Trophoblast cell (in vitro differentiated cells and primary cell): ENCODE measurements around the gene RSAD1.

Source experiments
- DNase-seq, 2 donors: peaks; one replicate each; pipeline ENCODE4 v3.0.0-alpha.2; 2016
- H2AFZ ChIP-seq: 2 replicates; pipeline ENCODE4 v1.6.1; 2013; ENCODE audit warnings: low read length, moderate library complexity, mild to moderate bottlenecking; ENCODE audit not compliant: insufficient read depth, poor library complexity
- H2AK5ac ChIP-seq: 2 replicates; pipeline ENCODE4 v1.6.1; 2013; ENCODE audit warnings: mild to moderate bottlenecking, low read length
- H2BK120ac ChIP-seq: 2 replicates; pipeline ENCODE4 v1.6.1; 2013; ENCODE audit warnings: low read length, mild to moderate bottlenecking, moderate library complexity; ENCODE audit not compliant: insufficient read depth, poor library complexity
- H2BK12ac ChIP-seq: 2 replicates; pipeline ENCODE4 v1.6.1; 2013; ENCODE audit warnings: mild to moderate bottlenecking, low read length, moderate library complexity
- H2BK5ac ChIP-seq: 2 replicates; pipeline ENCODE4 v1.6.1; 2013; ENCODE audit warnings: low read length, low read depth, moderate library complexity, mild to moderate bottlenecking; ENCODE audit not compliant: poor library complexity
- H3K14ac ChIP-seq: 2 replicates; pipeline ENCODE4 v1.6.1; 2013; ENCODE audit warnings: mild to moderate bottlenecking, low read length
- H3K18ac ChIP-seq: 2 replicates; pipeline ENCODE4 v1.6.1; 2013; ENCODE audit warnings: mild to moderate bottlenecking, low read length
- H3K23ac ChIP-seq: 2 replicates; pipeline ENCODE4 v1.6.1; 2013; ENCODE audit warnings: low read length
- H3K27ac ChIP-seq: 2 replicates; pipeline ENCODE4 v1.5.1; 2013; ENCODE audit warnings: low read depth, mild to moderate bottlenecking, inconsistent platforms, low read length, moderate library complexity
- H3K27me3 ChIP-seq: 2 replicates; pipeline ENCODE4 v1.6.1; 2013; ENCODE audit warnings: inconsistent platforms, mild to moderate bottlenecking, low read length, moderate library complexity; ENCODE audit not compliant: insufficient read depth
- H3K36me3 ChIP-seq, 2 experiments: 1 replicate in 1 of 2; 2 replicates in 1 of 2; pipeline ENCODE4 v1.6.1; 2013; ENCODE audit warnings: low read length in 2 of 2, mild to moderate bottlenecking in 2 of 2, moderate library complexity in 1 of 2; ENCODE audit not compliant: insufficient read depth in 2 of 2, control insufficient read depth in 1 of 2
- H3K4ac ChIP-seq: 2 replicates; pipeline ENCODE4 v1.6.1; 2013; ENCODE audit warnings: low read depth, mild to moderate bottlenecking, low read length, moderate library complexity
- H3K4me1 ChIP-seq, 2 experiments: 1 replicate in 1 of 2; 2 replicates in 1 of 2; pipeline ENCODE4 v1.6.1; 2013; ENCODE audit warnings: low read length in 2 of 2, mild to moderate bottlenecking in 2 of 2, moderate library complexity in 1 of 2; ENCODE audit not compliant: insufficient read depth in 2 of 2, control insufficient read depth in 1 of 2
- H3K4me2 ChIP-seq: 2 replicates; pipeline ENCODE4 v1.6.1; 2013; ENCODE audit warnings: inconsistent platforms, mild to moderate bottlenecking, low read length, moderate library complexity
- H3K4me3 ChIP-seq: 2 replicates; pipeline ENCODE4 v1.5.1; 2013; ENCODE audit warnings: mild to moderate bottlenecking, low read depth, low read length, inconsistent platforms
- H3K79me1 ChIP-seq: one replicate; pipeline ENCODE4 v1.6.1; 2013; ENCODE audit warnings: low read length
- H3K79me2 ChIP-seq: 2 replicates; pipeline ENCODE4 v1.6.1; 2013; ENCODE audit warnings: low read length, mild to moderate bottlenecking; ENCODE audit not compliant: control insufficient read depth, insufficient read depth, poor library complexity
- H3K9ac ChIP-seq: 2 replicates; pipeline ENCODE4 v1.6.1; 2013; ENCODE audit warnings: mild to moderate bottlenecking, low read length
- H3K9me3 ChIP-seq: 2 replicates; pipeline ENCODE4 v1.6.1; 2013; ENCODE audit warnings: low read depth, mild to moderate bottlenecking, control low read depth, inconsistent platforms, low read length; ENCODE audit not compliant: insufficient read depth
- H4K12ac ChIP-seq: 2 replicates; pipeline ENCODE4 v1.6.1; 2013; ENCODE audit warnings: low read depth, mild to moderate bottlenecking, low read length, moderate library complexity
- H4K8ac ChIP-seq: 2 replicates; pipeline ENCODE4 v1.6.1; 2013; ENCODE audit warnings: low read depth, mild to moderate bottlenecking, low read length, moderate library complexity
- H4K91ac ChIP-seq: one replicate; pipeline ENCODE4 v1.6.1; 2013; ENCODE audit warnings: low read depth, mild to moderate bottlenecking, low read length, moderate library complexity
- WGBS: extraction: QIAGEN DNeasy Blood & Tissue Kit; methylation state at CpG from one replicate; pipeline ENCODE4 v1.1.7; 2013; ENCODE audit warnings: missing lambda C conversion rate; ENCODE audit not compliant: insufficient read length, insufficient coverage; ENCODE audit errors: extremely low coverage; 5-methylcytosine and 5-hydroxymethylcytosine counted together

RSAD1 gene

DNA sequence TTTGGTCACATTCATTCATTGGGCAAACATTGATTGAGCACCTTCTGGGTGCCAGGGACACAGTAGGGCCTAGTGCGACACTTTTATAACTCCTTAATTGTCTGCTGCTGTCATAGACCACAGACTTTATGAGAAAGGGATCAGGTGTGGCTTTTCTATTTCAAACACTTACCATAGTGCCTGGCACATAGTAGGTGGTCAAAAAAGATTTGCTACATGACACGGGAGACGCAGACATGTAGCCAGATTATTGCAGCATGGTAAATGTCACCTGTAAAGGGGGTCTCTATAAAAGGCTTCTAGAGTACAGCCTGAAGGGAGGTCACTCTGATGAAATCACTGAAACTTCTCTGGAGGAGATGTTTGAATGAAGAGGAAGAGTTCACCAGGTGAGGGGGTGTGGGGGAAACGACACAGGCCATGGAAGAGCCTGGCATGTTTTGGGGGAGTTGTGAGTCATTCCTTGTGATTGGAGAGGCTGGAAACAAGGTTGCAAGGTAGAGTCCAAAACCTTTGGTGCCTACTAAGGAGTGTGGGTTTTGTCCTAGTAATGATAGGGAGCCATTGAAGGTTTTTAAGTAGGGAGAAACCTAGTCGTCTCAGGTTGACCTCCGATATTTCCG is 1.6 kb downstream of the RSAD1 start:
- Histone ChIP-seq H3K4me3 (no peak overlapping the region), H2BK120ac (no peak overlapping the region), H3K27ac (no peak overlapping the region), H3K9me3 (no peaks in the 10 kb centered on the region), H2AK5ac (no peak overlapping the region), H3K9ac (peak overlapping the region; percentile 39), H3K4me1 (peaks cover 4 to 9% of the 10 kb centered on the region in 2 experiments), H4K12ac (no peak overlapping the region), H3K14ac (no peak overlapping the region), H3K27me3 (no peaks in the 10 kb centered on the region), H2BK12ac (no peak overlapping the region), H3K4ac (no peak overlapping the region), H3K4me2 (no peak overlapping the region), H4K91ac (no peak overlapping the region), H3K18ac (no peak overlapping the region), H3K36me3 (peaks cover 22 to 23% of the 10 kb centered on the region in 2 experiments), H3K79me2 (peaks cover 4% of the 10 kb centered on the region), H3K79me1 (peaks cover 1% of the 10 kb centered on the region), H4K8ac (no peak overlapping the region), H2BK5ac (no peak overlapping the region), H3K23ac (no peak overlapping the region), H2AFZ (no peak overlapping the region)
- DNase-seq, result no peak
- WGBS, result no CpG with 5 or more reads among the region's 7 CpGs

GRCh38 chr17:50480854-50481490 is 2.3 kb downstream of the RSAD1 start:
- Histone ChIP-seq H3K4me1 (peaks cover 4 to 9% of the 10 kb centered on the region in 2 experiments), H3K14ac (no peak overlapping the region), H2AK5ac (no peak overlapping the region), H3K4ac (no peak overlapping the region), H4K12ac (no peak overlapping the region), H2AFZ (no peak overlapping the region), H3K27me3 (no peaks in the 10 kb centered on the region), H2BK120ac (no peak overlapping the region), H3K36me3 (peaks cover 21 to 23% of the 10 kb centered on the region in 2 experiments), H4K8ac (no peak overlapping the region), H3K18ac (no peak overlapping the region), H3K9me3 (no peaks in the 10 kb centered on the region), H3K4me2 (no peak overlapping the region), H3K79me2 (peaks cover 4% of the 10 kb centered on the region), H2BK12ac (no peak overlapping the region), H3K9ac (no peak overlapping the region), H3K79me1 (peaks cover 1% of the 10 kb centered on the region), H4K91ac (no peak overlapping the region), H3K4me3 (no peak overlapping the region), H3K27ac (no peak overlapping the region), H2BK5ac (no peak overlapping the region), H3K23ac (no peak overlapping the region)
- DNase-seq, result no peak
- WGBS, result no CpG with 5 or more reads among the region's 2 CpGs

DNA sequence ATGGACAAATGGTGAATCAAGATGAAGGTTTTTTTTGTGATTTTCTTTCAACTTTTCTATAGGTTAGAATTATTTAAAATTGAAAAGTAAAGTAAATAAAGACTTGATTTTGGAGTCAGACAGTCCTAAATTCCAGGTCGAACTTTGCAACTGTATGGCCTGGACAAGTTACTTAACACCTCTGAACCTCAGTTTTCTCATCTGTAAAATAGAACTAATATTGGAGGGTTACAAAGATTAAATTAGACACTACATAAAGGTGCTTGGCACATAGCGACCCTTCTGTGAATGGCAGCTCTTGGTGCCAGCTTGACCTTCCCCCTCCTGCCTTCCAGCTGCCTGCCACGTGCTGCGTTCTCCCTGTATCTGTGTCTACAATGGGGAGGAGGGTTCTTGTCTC is 3.0 kb downstream of the RSAD1 start:
- Histone ChIP-seq H3K14ac (no peak overlapping the region), H3K4me2 (no peak overlapping the region), H2BK5ac (no peak overlapping the region), H2AFZ (no peak overlapping the region), H3K4me1 (peaks cover 4 to 9% of the 10 kb centered on the region in 2 experiments), H4K8ac (no peak overlapping the region), H3K18ac (no peak overlapping the region), H3K4ac (no peak overlapping the region), H3K27me3 (no peaks in the 10 kb centered on the region), H3K79me1 (peaks cover 1% of the 10 kb centered on the region), H2AK5ac (no peak overlapping the region), H3K4me3 (no peak overlapping the region), H2BK120ac (no peak overlapping the region), H3K23ac (no peak overlapping the region), H4K91ac (no peak overlapping the region), H3K9me3 (no peaks in the 10 kb centered on the region), H4K12ac (no peak overlapping the region), H3K27ac (no peak overlapping the region), H3K9ac (no peak overlapping the region), H3K79me2 (peaks cover 4% of the 10 kb centered on the region), H2BK12ac (no peak overlapping the region), H3K36me3 (peaks cover 21 to 23% of the 10 kb centered on the region in 2 experiments)
- DNase-seq, result no peak
- no CpG with 5 or more reads among the region's 4 CpGs for WGBS

DNA sequence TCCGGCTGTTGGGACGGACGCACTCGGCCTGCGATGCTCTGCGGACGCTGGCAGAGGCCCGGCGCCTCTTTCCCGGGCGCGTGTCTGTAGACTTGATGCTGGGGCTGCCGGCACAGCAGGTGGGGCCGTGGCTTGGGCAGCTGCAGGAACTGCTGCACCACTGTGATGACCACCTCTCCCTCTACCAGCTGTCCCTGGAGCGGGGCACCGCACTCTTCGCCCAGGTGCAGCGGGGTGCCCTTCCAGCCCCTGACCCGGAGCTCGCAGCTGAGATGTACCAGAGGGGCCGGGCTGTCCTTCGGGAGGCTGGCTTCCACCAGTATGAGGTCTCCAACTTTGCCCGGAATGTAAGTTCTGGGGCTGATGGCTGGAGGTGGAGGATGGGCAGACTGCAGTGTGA is 3.5 kb downstream of the RSAD1 start:
- H3K79me1 ChIP-seq, result peaks cover 1% of the 10 kb centered on the region
- no peak overlapping the region for H3K27ac ChIP-seq
- no peak overlapping the region for H3K9ac ChIP-seq
- no peak overlapping the region for H3K4ac ChIP-seq
- H4K91ac ChIP-seq, result no peak overlapping the region
- H3K4me1 ChIP-seq, result peaks cover 4 to 9% of the 10 kb centered on the region in 2 experiments
- no peak overlapping the region for H4K8ac ChIP-seq
- no peak overlapping the region for H3K14ac ChIP-seq
- no peak overlapping the region for H3K4me2 ChIP-seq
- no peak overlapping the region for H4K12ac ChIP-seq
- H3K23ac ChIP-seq, result no peak overlapping the region
- no peak overlapping the region for H3K18ac ChIP-seq
- no peak overlapping the region for H3K4me3 ChIP-seq
- no peak overlapping the region for H2BK12ac ChIP-seq
- peaks cover 4% of the 10 kb centered on the region for H3K79me2 ChIP-seq
- H2BK5ac ChIP-seq, result no peak overlapping the region
- WGBS, result no CpG with 5 or more reads among the region's 23 CpGs
- no peak overlapping the region for H2BK120ac ChIP-seq
- H3K27me3 ChIP-seq, result no peaks in the 10 kb centered on the region
- DNase-seq, result no peak
- H3K9me3 ChIP-seq, result no peaks in the 10 kb centered on the region
- no peak overlapping the region for H2AK5ac ChIP-seq
- H3K36me3 ChIP-seq, result peaks cover 21 to 23% of the 10 kb centered on the region in 2 experiments
- H2AFZ ChIP-seq, result no peak overlapping the region
